ENCODE results near the gene VAC14. TPM values are rescaled to one million over a fixed set of nuclear protein-coding genes. Genes with fewer than 3 reads are reported as not detected.

VAC14 gene
- total and polyA plus RNA-seq, 2 experiments from 2014 or later, result 42.3 to 77.7 TPM

DNA sequence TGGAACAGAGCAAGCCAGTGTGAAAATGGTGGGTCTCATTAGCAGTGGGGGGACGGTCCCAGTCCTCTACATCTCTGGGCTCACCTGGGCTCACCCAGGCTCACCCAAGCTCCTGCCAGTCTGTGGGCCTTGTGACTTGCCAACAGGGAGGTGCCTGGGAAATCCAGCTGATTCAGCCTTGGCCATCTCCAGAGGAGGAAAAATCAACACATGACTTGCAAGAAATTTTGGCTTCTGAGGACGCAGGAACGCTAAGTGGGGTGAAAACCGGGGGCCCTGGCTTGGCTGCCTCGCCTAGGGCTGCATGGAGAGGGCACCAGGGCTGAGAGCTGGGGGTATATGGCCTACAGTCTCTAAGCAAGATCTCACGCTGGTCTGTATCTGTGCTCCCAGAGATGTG, 47.7 kb downstream of the VAC14 start:
- Histone ChIP-seq H3K4me3 (no peak overlapping the region), H3F3A (replicated peaks; ENCODE audit: low read depth) (no peaks in the 10 kb centered on the region), H2AFZ (no peak overlapping the region), H3K4me2 (no peak overlapping the region), H3K4me1 (ENCODE audit: insufficient read depth) (peaks cover 9% of the 10 kb centered on the region), H3K79me2 (replicated peaks; ENCODE audit: insufficient read depth) (no peaks in the 10 kb centered on the region), H3K27me3 (ENCODE audit: insufficient read depth) (no peaks in the 10 kb centered on the region), H3K36me3 (ENCODE audit: insufficient read depth) (no peaks in the 10 kb centered on the region), H3K9me2 (ENCODE audit: insufficient read depth) (no peaks in the 10 kb centered on the region), H4K20me1 (replicated peaks; ENCODE audit: insufficient read depth) (no peaks in the 10 kb centered on the region; the same call in 1 of the 2 replicates), H3K27ac (ENCODE audit: low read depth) (no peak overlapping the region)
- Mint-ChIP-seq H3K4me3 (no peak overlapping the region), H3K4me1 (peaks cover 20% of the 10 kb centered on the region), H3K9me3 (no peaks in the 10 kb centered on the region), H3K36me3 (ENCODE audit: low read depth) (peaks cover 11% of the 10 kb centered on the region; the same call in 2 of the 3 replicates), H3K27me3 (ENCODE audit: insufficient read depth, low read depth, poor library complexity) (peaks cover 9% of the 10 kb centered on the region), H3K27ac (no peak overlapping the region)
- DNase-seq (ENCODE audit: low spot score), result no peak
- TF ChIP-seq ZNF114 (CRISPR knock-in tag; IDR thresholded peaks at IDR 0.05) (no peak), NANOG (IDR thresholded peaks at IDR 0.05; ENCODE audit: borderline replicate concordance) (no peak), CREB1 (CRISPR knock-in tag; IDR thresholded peaks at IDR 0.05; ENCODE audit: low read depth) (no peak), POLR2AphosphoS5 (IDR thresholded peaks at IDR 0.05; ENCODE audit: low read depth) (no peak), ZNF331 (CRISPR knock-in tag; IDR thresholded peaks at IDR 0.05; ENCODE audit: low read depth) (no peak), EZH2 (IDR thresholded peaks at IDR 0.05; ENCODE audit: low read depth, unreplicated experiment) (no peak), EZH2phosphoT487 (IDR thresholded peaks at IDR 0.05; ENCODE audit: unreplicated experiment) (no peak), JUNB (IDR thresholded peaks at IDR 0.05; ENCODE audit: unreplicated experiment) (no peak), STAT1 (IDR thresholded peaks at IDR 0.05; ENCODE audit: unreplicated experiment) (no peak)
- TF ChIP-seq, protein P1, sequence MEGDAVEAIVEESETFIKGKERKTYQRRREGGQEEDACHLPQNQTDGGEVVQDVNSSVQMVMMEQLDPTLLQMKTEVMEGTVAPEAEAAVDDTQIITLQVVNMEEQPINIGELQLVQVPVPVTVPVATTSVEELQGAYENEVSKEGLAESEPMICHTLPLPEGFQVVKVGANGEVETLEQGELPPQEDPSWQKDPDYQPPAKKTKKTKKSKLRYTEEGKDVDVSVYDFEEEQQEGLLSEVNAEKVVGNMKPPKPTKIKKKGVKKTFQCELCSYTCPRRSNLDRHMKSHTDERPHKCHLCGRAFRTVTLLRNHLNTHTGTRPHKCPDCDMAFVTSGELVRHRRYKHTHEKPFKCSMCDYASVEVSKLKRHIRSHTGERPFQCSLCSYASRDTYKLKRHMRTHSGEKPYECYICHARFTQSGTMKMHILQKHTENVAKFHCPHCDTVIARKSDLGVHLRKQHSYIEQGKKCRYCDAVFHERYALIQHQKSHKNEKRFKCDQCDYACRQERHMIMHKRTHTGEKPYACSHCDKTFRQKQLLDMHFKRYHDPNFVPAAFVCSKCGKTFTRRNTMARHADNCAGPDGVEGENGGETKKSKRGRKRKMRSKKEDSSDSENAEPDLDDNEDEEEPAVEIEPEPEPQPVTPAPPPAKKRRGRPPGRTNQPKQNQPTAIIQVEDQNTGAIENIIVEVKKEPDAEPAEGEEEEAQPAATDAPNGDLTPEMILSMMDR (conservative IDR thresholded peaks at IDR 0.05; ENCODE audit: low read depth in 2 of 2), result no peak
- TF ChIP-seq, protein P2, sequence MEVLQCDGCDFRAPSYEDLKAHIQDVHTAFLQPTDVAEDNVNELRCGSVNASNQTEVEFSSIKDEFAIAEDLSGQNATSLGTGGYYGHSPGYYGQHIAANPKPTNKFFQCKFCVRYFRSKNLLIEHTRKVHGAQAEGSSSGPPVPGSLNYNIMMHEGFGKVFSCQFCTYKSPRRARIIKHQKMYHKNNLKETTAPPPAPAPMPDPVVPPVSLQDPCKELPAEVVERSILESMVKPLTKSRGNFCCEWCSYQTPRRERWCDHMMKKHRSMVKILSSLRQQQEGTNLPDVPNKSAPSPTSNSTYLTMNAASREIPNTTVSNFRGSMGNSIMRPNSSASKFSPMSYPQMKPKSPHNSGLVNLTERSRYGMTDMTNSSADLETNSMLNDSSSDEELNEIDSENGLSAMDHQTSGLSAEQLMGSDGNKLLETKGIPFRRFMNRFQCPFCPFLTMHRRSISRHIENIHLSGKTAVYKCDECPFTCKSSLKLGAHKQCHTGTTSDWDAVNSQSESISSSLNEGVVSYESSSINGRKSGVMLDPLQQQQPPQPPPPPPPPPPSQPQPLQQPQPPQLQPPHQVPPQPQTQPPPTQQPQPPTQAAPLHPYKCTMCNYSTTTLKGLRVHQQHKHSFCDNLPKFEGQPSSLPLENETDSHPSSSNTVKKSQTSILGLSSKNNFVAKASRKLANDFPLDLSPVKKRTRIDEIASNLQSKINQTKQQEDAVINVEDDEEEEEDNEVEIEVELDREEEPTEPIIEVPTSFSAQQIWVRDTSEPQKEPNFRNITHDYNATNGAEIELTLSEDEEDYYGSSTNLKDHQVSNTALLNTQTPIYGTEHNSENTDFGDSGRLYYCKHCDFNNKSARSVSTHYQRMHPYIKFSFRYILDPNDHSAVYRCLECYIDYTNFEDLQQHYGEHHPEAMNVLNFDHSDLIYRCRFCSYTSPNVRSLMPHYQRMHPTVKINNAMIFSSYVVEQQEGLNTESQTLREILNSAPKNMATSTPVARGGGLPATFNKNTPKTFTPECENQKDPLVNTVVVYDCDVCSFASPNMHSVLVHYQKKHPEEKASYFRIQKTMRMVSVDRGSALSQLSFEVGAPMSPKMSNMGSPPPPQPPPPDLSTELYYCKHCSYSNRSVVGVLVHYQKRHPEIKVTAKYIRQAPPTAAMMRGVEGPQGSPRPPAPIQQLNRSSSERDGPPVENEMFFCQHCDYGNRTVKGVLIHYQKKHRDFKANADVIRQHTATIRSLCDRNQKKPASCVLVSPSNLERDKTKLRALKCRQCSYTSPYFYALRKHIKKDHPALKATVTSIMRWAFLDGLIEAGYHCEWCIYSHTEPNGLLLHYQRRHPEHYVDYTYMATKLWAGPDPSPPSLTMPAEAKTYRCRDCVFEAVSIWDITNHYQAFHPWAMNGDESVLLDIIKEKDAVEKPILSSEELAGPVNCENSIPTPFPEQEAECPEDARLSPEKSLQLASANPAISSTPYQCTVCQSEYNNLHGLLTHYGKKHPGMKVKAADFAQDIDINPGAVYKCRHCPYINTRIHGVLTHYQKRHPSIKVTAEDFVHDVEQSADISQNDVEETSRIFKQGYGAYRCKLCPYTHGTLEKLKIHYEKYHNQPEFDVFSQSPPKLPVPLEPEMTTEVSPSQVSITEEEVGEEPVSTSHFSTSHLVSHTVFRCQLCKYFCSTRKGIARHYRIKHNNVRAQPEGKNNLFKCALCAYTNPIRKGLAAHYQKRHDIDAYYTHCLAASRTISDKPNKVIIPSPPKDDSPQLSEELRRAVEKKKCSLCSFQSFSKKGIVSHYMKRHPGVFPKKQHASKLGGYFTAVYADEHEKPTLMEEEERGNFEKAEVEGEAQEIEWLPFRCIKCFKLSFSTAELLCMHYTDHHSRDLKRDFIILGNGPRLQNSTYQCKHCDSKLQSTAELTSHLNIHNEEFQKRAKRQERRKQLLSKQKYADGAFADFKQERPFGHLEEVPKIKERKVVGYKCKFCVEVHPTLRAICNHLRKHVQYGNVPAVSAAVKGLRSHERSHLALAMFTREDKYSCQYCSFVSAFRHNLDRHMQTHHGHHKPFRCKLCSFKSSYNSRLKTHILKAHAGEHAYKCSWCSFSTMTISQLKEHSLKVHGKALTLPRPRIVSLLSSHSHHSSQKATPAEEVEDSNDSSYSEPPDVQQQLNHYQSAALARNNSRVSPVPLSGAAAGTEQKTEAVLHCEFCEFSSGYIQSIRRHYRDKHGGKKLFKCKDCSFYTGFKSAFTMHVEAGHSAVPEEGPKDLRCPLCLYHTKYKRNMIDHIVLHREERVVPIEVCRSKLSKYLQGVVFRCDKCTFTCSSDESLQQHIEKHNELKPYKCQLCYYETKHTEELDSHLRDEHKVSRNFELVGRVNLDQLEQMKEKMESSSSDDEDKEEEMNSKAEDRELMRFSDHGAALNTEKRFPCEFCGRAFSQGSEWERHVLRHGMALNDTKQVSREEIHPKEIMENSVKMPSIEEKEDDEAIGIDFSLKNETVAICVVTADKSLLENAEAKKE (CRISPR knock-in tag; IDR thresholded peaks at IDR 0.05), result no peak
- TF ChIP-seq, protein P3, sequence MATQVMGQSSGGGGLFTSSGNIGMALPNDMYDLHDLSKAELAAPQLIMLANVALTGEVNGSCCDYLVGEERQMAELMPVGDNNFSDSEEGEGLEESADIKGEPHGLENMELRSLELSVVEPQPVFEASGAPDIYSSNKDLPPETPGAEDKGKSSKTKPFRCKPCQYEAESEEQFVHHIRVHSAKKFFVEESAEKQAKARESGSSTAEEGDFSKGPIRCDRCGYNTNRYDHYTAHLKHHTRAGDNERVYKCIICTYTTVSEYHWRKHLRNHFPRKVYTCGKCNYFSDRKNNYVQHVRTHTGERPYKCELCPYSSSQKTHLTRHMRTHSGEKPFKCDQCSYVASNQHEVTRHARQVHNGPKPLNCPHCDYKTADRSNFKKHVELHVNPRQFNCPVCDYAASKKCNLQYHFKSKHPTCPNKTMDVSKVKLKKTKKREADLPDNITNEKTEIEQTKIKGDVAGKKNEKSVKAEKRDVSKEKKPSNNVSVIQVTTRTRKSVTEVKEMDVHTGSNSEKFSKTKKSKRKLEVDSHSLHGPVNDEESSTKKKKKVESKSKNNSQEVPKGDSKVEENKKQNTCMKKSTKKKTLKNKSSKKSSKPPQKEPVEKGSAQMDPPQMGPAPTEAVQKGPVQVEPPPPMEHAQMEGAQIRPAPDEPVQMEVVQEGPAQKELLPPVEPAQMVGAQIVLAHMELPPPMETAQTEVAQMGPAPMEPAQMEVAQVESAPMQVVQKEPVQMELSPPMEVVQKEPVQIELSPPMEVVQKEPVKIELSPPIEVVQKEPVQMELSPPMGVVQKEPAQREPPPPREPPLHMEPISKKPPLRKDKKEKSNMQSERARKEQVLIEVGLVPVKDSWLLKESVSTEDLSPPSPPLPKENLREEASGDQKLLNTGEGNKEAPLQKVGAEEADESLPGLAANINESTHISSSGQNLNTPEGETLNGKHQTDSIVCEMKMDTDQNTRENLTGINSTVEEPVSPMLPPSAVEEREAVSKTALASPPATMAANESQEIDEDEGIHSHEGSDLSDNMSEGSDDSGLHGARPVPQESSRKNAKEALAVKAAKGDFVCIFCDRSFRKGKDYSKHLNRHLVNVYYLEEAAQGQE (IDR thresholded peaks at IDR 0.05; ENCODE audit: unreplicated experiment), result no peak
- TF ChIP-seq, protein P4, sequence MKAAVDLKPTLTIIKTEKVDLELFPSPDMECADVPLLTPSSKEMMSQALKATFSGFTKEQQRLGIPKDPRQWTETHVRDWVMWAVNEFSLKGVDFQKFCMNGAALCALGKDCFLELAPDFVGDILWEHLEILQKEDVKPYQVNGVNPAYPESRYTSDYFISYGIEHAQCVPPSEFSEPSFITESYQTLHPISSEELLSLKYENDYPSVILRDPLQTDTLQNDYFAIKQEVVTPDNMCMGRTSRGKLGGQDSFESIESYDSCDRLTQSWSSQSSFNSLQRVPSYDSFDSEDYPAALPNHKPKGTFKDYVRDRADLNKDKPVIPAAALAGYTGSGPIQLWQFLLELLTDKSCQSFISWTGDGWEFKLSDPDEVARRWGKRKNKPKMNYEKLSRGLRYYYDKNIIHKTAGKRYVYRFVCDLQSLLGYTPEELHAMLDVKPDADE (IDR thresholded peaks at IDR 0.05), result no peak
- no peak for ATAC-seq

Data from GM23338 (cell line).